Esophagus squamous epithelium (tissue), 5 donors: Measurements from ENCODE around the gene TMEM213. TPM values are rescaled to one million over a fixed set of nuclear protein-coding genes. Genes with fewer than 3 reads are reported as not detected.

ENCODE experiments used
- DNase-seq: peaks from one replicate; lab custom pipeline; 2025; lab: John Stamatoyannopoulos, UW
- H3K27ac ChIP-seq, 4 donors: fragments of 200-600 bp; sonication (generic); one replicate each; pipeline ENCODE4 v1.5.1; 2016 to 2019; ENCODE audit warnings: mild to moderate bottlenecking in 1 of 4
- H3K27me3 ChIP-seq, 4 donors: fragments of 200-600 bp; sonication (generic); 1 replicate in 3 of 4; 2 replicates in 1 of 4; pipeline versions ENCODE4 v1.5.1 to v1.6.0; 2017 to 2021; ENCODE audit warnings: antibody characterized with exemption in 1 of 4
- H3K36me3 ChIP-seq, 3 donors: fragments of 200-600 bp; sonication (generic); one replicate each; pipeline ENCODE4 v1.5.1; 2016 to 2019
- H3K4me1 ChIP-seq, 3 donors: fragments of 200-600 bp; sonication (generic); one replicate each; pipeline ENCODE4 v1.5.1; 2017 to 2019
- H3K4me3 ChIP-seq, 4 donors: fragments of 200-600 bp; sonication (generic); 1 replicate in 3 of 4; 2 replicates in 1 of 4; pipeline ENCODE4 v1.5.1; 2016 to 2019; ENCODE audit warnings: mild to moderate bottlenecking in 2 of 4, moderate library complexity in 1 of 4
- H3K9me3 ChIP-seq, 3 donors: fragments of 200-600 bp; sonication (generic); one replicate each; pipeline ENCODE4 v1.5.1; 2016 to 2019
- POLR2A ChIP-seq, 4 donors: fragments of 450-650 bp; IDR thresholded peaks; one replicate each; pipeline ENCODE4 v1.6.1; 2017; ENCODE audit warnings: antibody characterized with exemption in 4 of 4, mild to moderate bottlenecking in 4 of 4, moderate library complexity in 3 of 4
- WGBS, 2 donors: methylation state at CpG; one replicate each; pipeline ENCODE4 v1.1.5; 2018; 5-methylcytosine and 5-hydroxymethylcytosine counted together
- intact Hi-C: fragments of 100-400 bp; cut with DNase I; formaldehyde crosslinking; loops from one replicate; pipeline ENCODE4 v1.15.0; 2022
- total RNA-seq, 4 donors: library from RNA; depleted of rRNA; stranded (reverse); fragments of >200 nt; gene quantifications; one replicate each; pipeline ENCODE4 v1.1.0, GENCODE V29; 2016
- TF ChIP-seq, protein P1 (sequence below), 6 experiments: fragments of 450-650 bp in 4 of 6; fragments of 200-600 bp in 2 of 6; sonication (generic) in 2 of 6; IDR thresholded peaks; one replicate each; pipeline ENCODE4 v1.5.1; 2016 to 2019; ENCODE audit warnings: antibody characterized with exemption in 6 of 6, mild to moderate bottlenecking in 4 of 6, moderate library complexity in 4 of 6
- donor health status: DM: yes; HTN: yes; CAD: no.

TMEM213 gene
- total RNA-seq, 4 donors from 2014 or later, result 1.3 TPM; not detected in 3

GRCh38 chr7:138816650-138817049 is 18.9 kb downstream of the TMEM213 start:
- intact Hi-C loops, result no loop called here
- H3K9me3 ChIP-seq, result no peaks in the 10 kb centered on the region
- no peaks in the 10 kb centered on the region for H3K36me3 ChIP-seq
- TF ChIP-seq POLR2A (IDR thresholded peaks at IDR 0.05), result no peak
- TF ChIP-seq, protein P1, sequence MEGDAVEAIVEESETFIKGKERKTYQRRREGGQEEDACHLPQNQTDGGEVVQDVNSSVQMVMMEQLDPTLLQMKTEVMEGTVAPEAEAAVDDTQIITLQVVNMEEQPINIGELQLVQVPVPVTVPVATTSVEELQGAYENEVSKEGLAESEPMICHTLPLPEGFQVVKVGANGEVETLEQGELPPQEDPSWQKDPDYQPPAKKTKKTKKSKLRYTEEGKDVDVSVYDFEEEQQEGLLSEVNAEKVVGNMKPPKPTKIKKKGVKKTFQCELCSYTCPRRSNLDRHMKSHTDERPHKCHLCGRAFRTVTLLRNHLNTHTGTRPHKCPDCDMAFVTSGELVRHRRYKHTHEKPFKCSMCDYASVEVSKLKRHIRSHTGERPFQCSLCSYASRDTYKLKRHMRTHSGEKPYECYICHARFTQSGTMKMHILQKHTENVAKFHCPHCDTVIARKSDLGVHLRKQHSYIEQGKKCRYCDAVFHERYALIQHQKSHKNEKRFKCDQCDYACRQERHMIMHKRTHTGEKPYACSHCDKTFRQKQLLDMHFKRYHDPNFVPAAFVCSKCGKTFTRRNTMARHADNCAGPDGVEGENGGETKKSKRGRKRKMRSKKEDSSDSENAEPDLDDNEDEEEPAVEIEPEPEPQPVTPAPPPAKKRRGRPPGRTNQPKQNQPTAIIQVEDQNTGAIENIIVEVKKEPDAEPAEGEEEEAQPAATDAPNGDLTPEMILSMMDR (IDR thresholded peaks at IDR 0.05), result no peak
- 79 to 82% methylated on average over 1 of the region's 1 CpG for WGBS, 2 donors
- no peak for DNase-seq
- no peaks in the 10 kb centered on the region for H3K27me3 ChIP-seq
- no peaks in the 10 kb centered on the region for H3K4me1 ChIP-seq
- H3K27ac ChIP-seq, result no peak overlapping the region
- no peak overlapping the region for H3K4me3 ChIP-seq

GRCh38 chr7:138819625-138820024 is 21.8 kb downstream of the TMEM213 start:
- DNase-seq, result no peak
- WGBS, 2 donors, result 64 to 73% methylated on average over 3 of the region's 3 CpGs
- Histone ChIP-seq H3K9me3 (no peaks in the 10 kb centered on the region), H3K27me3 (no peaks in the 10 kb centered on the region), H3K4me1 (no peaks in the 10 kb centered on the region), H3K27ac (no peak overlapping the region), H3K4me3 (no peak overlapping the region), H3K36me3 (no peaks in the 10 kb centered on the region)
- no peak for TF ChIP-seq POLR2A (IDR thresholded peaks at IDR 0.05)
- TF ChIP-seq, protein P1 (IDR thresholded peaks at IDR 0.05), result no peak
- intact Hi-C loops, result no loop called here

- 85% methylated on average over 4 to 7 of the region's 7 CpGs for WGBS, 2 donors
- Histone ChIP-seq H3K4me1 (no peaks in the 10 kb centered on the region), H3K4me3 (no peak overlapping the region), H3K27ac (no peak overlapping the region), H3K36me3 (no peaks in the 10 kb centered on the region), H3K9me3 (no peaks in the 10 kb centered on the region), H3K27me3 (no peaks in the 10 kb centered on the region)
- TF ChIP-seq, protein P1 (IDR thresholded peaks at IDR 0.05), result no peak
- no peak for TF ChIP-seq POLR2A (IDR thresholded peaks at IDR 0.05)
- intact Hi-C loops, result no loop called here
- no peak for DNase-seq
Observed at GRCh38 chr7:138821912-138822311, 24.1 kb downstream of the TMEM213 start.

DNA sequence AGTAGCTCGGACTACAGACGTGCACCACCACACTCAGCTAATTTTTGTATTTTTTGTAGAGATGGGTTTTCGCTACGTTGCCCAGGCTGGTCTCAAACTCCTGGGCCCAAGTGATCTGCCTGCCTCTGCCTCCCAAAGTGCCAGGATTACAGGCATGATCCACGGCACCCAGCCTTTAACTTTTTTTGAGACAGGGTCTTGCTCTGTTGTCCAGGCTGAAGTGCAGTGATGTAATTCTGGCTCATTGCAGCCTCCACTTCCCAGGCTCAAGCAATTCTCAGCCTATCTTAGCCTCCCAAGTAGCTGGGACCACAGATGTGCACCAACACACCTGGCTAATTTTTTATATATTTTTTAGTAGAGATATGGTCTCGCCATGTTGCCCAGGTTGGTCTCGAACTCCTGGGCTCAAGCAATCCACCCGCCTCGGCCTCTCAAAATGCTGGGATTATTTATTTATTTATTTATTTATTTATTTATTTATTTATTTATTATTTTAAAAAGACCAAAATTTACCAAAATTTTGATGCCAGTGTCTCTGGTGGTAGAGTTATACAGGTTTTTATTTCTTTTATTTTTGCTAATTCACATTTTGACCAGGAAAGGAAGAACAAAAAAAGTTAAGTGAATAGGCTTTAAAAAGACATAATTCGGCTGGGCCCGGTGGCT is 25.2 kb downstream of the TMEM213 start:
- Histone ChIP-seq H3K9me3 (no peaks in the 10 kb centered on the region), H3K36me3 (no peaks in the 10 kb centered on the region), H3K4me1 (no peaks in the 10 kb centered on the region), H3K27me3 (no peaks in the 10 kb centered on the region), H3K27ac (no peak overlapping the region), H3K4me3 (no peak overlapping the region)
- intact Hi-C loops, result no loop called here
- WGBS, 2 donors, result 79 to 85% methylated on average over 11 of the region's 11 CpGs
- TF ChIP-seq, protein P1 (IDR thresholded peaks at IDR 0.05), result no peak
- TF ChIP-seq POLR2A (IDR thresholded peaks at IDR 0.05), result no peak
- DNase-seq, result no peak

DNA sequence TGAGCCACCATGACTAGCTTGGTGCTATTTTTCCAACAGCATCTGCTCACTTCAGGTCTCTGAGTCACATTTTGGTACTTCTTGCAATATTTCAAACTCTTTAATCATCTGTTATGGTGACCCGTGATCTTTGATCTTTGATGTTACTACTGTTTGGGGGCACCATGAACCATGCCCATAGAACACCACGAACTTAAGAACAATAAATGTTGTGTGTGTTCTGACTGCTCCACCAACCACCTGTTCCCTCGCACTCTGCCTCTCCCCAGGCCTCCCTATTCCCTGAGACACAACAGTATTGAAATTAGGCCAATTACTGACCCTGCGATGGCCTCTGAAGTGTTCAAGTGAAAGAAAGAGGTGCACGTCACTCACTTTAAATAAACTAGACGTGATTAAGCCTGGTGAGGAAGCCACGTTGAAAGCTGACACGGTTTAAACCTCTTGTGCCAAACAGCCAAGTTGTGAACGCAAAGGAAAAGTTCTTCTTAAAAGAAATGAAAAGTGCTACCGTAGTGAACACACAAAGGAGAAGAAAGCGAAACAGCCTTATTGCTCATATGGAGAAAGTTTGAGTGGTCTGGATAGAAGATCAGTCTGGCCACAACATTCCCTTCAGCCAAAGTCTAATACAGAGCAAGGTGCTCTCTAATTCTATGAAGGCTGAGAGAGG is 27.4 kb downstream of the TMEM213 start:
- 79 to 85% methylated on average over 11 of the region's 11 CpGs for WGBS, 2 donors
- no peak for DNase-seq
- Histone ChIP-seq H3K9me3 (no peaks in the 10 kb centered on the region), H3K4me3 (no peak overlapping the region), H3K27me3 (no peaks in the 10 kb centered on the region), H3K36me3 (no peaks in the 10 kb centered on the region), H3K27ac (no peak overlapping the region), H3K4me1 (no peaks in the 10 kb centered on the region)
- TF ChIP-seq POLR2A (IDR thresholded peaks at IDR 0.05), result no peak
- TF ChIP-seq, protein P1 (IDR thresholded peaks at IDR 0.05), result no peak
- intact Hi-C loops, result no loop called here
